Heart left ventricle (tissue), 13 donors: ENCODE measurements around the gene OCRL.

Experiments
- POLR2A ChIP-seq, 2 donors: fragments of 450-650 bp; IDR thresholded peaks; one replicate each; pipeline ENCODE4 v1.6.1; 2017; ENCODE audit warnings: antibody characterized with exemption in 2 of 2, mild to moderate bottlenecking in 2 of 2, moderate library complexity in 2 of 2
- TF ChIP-seq, protein P1 (sequence below), 12 donors: fragments of 200-600 bp; sonication (generic) in 4 of 12; IDR thresholded peaks; one replicate each; pipeline versions ENCODE4 v1.5.0 to v1.8.0; 2018 to 2022; ENCODE audit warnings: antibody characterized with exemption in 12 of 12, mild to moderate bottlenecking in 5 of 12
- donor health status: ischemic (EF 13 %, LVEDD 7.1; RV severe dilation, severe dysfunction).
- donor health status: DM: no; HTN: yes; CAD: no.
- donor health status: DM: no; HTN: no; CAD: no.
- donor health status: ischemic (EF 25% LVEDD 6.9; RV normal size, moderate dysfunction).
- donor health status: ischemic (EF 25% LVEDD 5.7; RV mildly dilated, moderate dysfunction).
- donor health status: ischemic (EF 35%, LVEDD 5.7; RV mildly dilated, moderate dysfunction).
- donor health status: nonischemic (EF 11% LVEDD 7.7; RV severe dilation, severe dysfunction).
- donor health status: DM: yes; HTN: yes; CAD: no.
- donor health status: PGD.
- donor health status: ischemic (EF 29% LVEDD 5.4; RV normal size, mild dysfunction).
- donor health status: nonischemic (EF 23%, LVEDD 6.1; RV moderate dilation, normal function).

GRCh38 chrX:129637217-129638109, 97.4 kb downstream of the OCRL start:
- TF ChIP-seq, protein P1, sequence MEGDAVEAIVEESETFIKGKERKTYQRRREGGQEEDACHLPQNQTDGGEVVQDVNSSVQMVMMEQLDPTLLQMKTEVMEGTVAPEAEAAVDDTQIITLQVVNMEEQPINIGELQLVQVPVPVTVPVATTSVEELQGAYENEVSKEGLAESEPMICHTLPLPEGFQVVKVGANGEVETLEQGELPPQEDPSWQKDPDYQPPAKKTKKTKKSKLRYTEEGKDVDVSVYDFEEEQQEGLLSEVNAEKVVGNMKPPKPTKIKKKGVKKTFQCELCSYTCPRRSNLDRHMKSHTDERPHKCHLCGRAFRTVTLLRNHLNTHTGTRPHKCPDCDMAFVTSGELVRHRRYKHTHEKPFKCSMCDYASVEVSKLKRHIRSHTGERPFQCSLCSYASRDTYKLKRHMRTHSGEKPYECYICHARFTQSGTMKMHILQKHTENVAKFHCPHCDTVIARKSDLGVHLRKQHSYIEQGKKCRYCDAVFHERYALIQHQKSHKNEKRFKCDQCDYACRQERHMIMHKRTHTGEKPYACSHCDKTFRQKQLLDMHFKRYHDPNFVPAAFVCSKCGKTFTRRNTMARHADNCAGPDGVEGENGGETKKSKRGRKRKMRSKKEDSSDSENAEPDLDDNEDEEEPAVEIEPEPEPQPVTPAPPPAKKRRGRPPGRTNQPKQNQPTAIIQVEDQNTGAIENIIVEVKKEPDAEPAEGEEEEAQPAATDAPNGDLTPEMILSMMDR (IDR thresholded peaks at IDR 0.05), result peak; percentile 76 to 92 (median 83)
- no peak for TF ChIP-seq POLR2A (IDR thresholded peaks at IDR 0.05)
